SK-N-SH (cell line): ENCODE data around the gene EXOC4.

Experiments used
- POLR2AphosphoS5 ChIP-seq: IDR thresholded peaks from 2 replicates; pipeline ENCODE4 v1.6.1; 2012; ENCODE audit warnings: low read depth, low read length
- RXRA ChIP-seq: IDR thresholded peaks from 2 replicates; pipeline ENCODE4 v1.4.0; 2012; ENCODE audit warnings: low read depth, mild to moderate bottlenecking, borderline replicate concordance
- TAF1 ChIP-seq: IDR thresholded peaks from 2 replicates; pipeline ENCODE4 v1.6.1; 2012; ENCODE audit warnings: low read depth, mild to moderate bottlenecking, low read length, moderate library complexity, borderline replicate concordance
- TEAD4 ChIP-seq: IDR thresholded peaks from 2 replicates; pipeline ENCODE4 v1.4.0; 2012; ENCODE audit warnings: mild to moderate bottlenecking, borderline replicate concordance; ENCODE audit not compliant: insufficient read depth
- TF ChIP-seq, protein P1 (sequence below): fragments of 200-600 bp; sonication (generic); IDR thresholded peaks from 2 replicates; pipeline ENCODE4 v1.6.1; 2017; ENCODE audit warnings: antibody characterized with exemption, mild to moderate bottlenecking, moderate library complexity

GRCh38 chr7:133854739-133855138 lies 601.9 kb downstream of the EXOC4 start:
- TF ChIP-seq, protein P1, sequence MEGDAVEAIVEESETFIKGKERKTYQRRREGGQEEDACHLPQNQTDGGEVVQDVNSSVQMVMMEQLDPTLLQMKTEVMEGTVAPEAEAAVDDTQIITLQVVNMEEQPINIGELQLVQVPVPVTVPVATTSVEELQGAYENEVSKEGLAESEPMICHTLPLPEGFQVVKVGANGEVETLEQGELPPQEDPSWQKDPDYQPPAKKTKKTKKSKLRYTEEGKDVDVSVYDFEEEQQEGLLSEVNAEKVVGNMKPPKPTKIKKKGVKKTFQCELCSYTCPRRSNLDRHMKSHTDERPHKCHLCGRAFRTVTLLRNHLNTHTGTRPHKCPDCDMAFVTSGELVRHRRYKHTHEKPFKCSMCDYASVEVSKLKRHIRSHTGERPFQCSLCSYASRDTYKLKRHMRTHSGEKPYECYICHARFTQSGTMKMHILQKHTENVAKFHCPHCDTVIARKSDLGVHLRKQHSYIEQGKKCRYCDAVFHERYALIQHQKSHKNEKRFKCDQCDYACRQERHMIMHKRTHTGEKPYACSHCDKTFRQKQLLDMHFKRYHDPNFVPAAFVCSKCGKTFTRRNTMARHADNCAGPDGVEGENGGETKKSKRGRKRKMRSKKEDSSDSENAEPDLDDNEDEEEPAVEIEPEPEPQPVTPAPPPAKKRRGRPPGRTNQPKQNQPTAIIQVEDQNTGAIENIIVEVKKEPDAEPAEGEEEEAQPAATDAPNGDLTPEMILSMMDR: peak; percentile 75
- TF ChIP-seq POLR2AphosphoS5 (no peak), TEAD4 (no peak), RXRA (no peak), TAF1 (no peak)
